ENCODE data around the gene TOR4A. TPM values are rescaled to one million over a fixed set of nuclear protein-coding genes. Genes with fewer than 3 reads are reported as not detected.
A peak's percentile ranks its signal among the peaks of the same experiment; 100 is the strongest.

TOR4A gene
- total and polyA plus RNA-seq, 9 of the 15 experiments (the other 6 are each of a cell fraction or from before 2014, with no cell fraction given), result 3.9 to 49.2 (median 8.8) TPM

DNA sequence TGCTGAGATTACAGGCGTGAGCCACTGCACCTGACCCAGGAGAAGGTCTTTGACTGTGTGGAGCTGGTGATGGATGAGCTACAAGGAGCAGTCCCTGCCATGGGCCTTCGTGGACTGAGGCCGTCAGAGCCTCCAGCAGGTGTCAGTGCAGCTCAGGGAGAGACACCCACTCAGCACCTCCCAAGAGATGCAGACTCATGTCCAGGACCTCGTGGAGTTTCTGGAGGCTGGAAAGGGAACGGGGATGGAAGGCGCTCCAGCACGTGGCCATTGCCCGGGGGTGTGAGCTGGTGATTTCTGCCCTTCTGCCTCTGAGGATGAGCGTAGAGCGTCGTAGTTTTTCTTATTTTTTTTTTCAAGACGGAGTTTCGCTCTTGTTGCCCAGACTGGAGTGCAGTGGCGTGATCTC, 9.5 kb downstream of the TOR4A start (continued):
- TF ChIP-seq, protein P1, sequence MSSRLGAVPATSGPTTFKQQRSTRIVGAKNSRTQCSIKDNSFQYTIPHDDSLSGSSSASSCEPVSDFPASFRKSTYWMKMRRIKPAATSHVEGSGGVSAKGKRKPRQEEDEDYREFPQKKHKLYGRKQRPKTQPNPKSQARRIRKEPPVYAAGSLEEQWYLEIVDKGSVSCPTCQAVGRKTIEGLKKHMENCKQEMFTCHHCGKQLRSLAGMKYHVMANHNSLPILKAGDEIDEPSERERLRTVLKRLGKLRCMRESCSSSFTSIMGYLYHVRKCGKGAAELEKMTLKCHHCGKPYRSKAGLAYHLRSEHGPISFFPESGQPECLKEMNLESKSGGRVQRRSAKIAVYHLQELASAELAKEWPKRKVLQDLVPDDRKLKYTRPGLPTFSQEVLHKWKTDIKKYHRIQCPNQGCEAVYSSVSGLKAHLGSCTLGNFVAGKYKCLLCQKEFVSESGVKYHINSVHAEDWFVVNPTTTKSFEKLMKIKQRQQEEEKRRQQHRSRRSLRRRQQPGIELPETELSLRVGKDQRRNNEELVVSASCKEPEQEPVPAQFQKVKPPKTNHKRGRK (tag; IDR thresholded peaks at IDR 0.05), result no peak
- TF ChIP-seq MEIS2 (IDR thresholded peaks at IDR 0.05; ENCODE audit: partially characterized antibody) (peak; percentile 48), CBX3 (IDR thresholded peaks at IDR 0.05; ENCODE audit: borderline replicate concordance in 1 of 2, low read length in 2 of 2) (peak in 1 of 2 experiments; percentile 60; a peak in 1 of 3 replicates), EGR1 (conservative IDR thresholded peaks at IDR 0.05) (peak; percentile 75), STAT5B (CRISPR knock-in tag; IDR thresholded peaks at IDR 0.05) (no peak), PYGO2 (tag; IDR thresholded peaks at IDR 0.05) (no peak), SMC3 (conservative IDR thresholded peaks at IDR 0.05; ENCODE audit: insufficient read depth, low read depth, low read length) (peak; percentile 78), ZKSCAN8 (CRISPR knock-in tag; IDR thresholded peaks at IDR 0.05) (no peak), ZBTB7A (IDR thresholded peaks at IDR 0.05; ENCODE audit: borderline replicate concordance, control insufficient read depth, low read depth, low read length) (no peak), RAD21 (CRISPR knock-in tag; conservative IDR thresholded peaks at IDR 0.05 in 1 of 2, IDR thresholded peaks at IDR 0.05 in 1 of 2) (peak; percentile 40 to 81; a peak in 3 of 4 replicates), GABPB1 (CRISPR knock-in tag; IDR thresholded peaks at IDR 0.05) (peak; percentile 43; the same call in 1 of the 2 replicates), DPF2 (IDR thresholded peaks at IDR 0.05) (no peak)
- TF ChIP-seq, protein P2, sequence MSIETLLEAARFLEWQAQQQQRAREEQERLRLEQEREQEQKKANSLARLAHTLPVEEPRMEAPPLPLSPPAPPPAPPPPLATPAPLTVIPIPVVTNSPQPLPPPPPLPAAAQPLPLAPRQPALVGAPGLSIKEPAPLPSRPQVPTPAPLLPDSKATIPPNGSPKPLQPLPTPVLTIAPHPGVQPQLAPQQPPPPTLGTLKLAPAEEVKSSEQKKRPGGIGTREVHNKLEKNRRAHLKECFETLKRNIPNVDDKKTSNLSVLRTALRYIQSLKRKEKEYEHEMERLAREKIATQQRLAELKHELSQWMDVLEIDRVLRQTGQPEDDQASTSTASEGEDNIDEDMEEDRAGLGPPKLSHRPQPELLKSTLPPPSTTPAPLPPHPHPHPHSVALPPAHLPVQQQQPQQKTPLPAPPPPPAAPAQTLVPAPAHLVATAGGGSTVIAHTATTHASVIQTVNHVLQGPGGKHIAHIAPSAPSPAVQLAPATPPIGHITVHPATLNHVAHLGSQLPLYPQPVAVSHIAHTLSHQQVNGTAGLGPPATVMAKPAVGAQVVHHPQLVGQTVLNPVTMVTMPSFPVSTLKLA (conservative IDR thresholded peaks at IDR 0.05), result peak; percentile 62 to 78; a peak in 3 of 4 replicates
- TF ChIP-seq, protein P3, sequence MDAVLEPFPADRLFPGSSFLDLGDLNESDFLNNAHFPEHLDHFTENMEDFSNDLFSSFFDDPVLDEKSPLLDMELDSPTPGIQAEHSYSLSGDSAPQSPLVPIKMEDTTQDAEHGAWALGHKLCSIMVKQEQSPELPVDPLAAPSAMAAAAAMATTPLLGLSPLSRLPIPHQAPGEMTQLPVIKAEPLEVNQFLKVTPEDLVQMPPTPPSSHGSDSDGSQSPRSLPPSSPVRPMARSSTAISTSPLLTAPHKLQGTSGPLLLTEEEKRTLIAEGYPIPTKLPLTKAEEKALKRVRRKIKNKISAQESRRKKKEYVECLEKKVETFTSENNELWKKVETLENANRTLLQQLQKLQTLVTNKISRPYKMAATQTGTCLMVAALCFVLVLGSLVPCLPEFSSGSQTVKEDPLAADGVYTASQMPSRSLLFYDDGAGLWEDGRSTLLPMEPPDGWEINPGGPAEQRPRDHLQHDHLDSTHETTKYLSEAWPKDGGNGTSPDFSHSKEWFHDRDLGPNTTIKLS (IDR thresholded peaks at IDR 0.05; ENCODE audit: borderline replicate concordance, low read depth), result peak; percentile 42; the same call in 1 of the 2 replicates
- TF ChIP-seq, protein P4, sequence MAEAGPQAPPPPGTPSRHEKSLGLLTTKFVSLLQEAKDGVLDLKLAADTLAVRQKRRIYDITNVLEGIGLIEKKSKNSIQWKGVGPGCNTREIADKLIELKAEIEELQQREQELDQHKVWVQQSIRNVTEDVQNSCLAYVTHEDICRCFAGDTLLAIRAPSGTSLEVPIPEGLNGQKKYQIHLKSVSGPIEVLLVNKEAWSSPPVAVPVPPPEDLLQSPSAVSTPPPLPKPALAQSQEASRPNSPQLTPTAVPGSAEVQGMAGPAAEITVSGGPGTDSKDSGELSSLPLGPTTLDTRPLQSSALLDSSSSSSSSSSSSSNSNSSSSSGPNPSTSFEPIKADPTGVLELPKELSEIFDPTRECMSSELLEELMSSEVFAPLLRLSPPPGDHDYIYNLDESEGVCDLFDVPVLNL (CRISPR knock-in tag; IDR thresholded peaks at IDR 0.05; ENCODE audit: low read depth), result no peak
- TF ChIP-seq, protein P5, sequence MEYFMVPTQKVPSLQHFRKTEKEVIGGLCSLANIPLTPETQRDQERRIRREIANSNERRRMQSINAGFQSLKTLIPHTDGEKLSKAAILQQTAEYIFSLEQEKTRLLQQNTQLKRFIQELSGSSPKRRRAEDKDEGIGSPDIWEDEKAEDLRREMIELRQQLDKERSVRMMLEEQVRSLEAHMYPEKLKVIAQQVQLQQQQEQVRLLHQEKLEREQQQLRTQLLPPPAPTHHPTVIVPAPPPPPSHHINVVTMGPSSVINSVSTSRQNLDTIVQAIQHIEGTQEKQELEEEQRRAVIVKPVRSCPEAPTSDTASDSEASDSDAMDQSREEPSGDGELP (CRISPR knock-in tag; IDR thresholded peaks at IDR 0.05; ENCODE audit: borderline replicate concordance), result peak; percentile 29; the same call in 1 of the 2 replicates
- TF ChIP-seq, protein P6, sequence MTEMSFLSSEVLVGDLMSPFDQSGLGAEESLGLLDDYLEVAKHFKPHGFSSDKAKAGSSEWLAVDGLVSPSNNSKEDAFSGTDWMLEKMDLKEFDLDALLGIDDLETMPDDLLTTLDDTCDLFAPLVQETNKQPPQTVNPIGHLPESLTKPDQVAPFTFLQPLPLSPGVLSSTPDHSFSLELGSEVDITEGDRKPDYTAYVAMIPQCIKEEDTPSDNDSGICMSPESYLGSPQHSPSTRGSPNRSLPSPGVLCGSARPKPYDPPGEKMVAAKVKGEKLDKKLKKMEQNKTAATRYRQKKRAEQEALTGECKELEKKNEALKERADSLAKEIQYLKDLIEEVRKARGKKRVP (CRISPR knock-in tag; IDR thresholded peaks at IDR 0.05), result no peak
